HEK293 (cell line): ENCODE results near the gene DNMT3A.

Experiments
- CTCF ChIA-PET: fragments of 350-600 bp; formaldehyde crosslinking; extraction: SDS; loops from one replicate; lab custom pipeline; 2021; ENCODE audit warnings: antibody characterized with exemption; lab: Yijun Ruan, JAX
- POLR2A ChIA-PET: fragments of 300-600 bp; formaldehyde crosslinking; extraction: SDS; loops from one replicate; lab custom pipeline; 2020; ENCODE audit warnings: antibody characterized with exemption, inconsistent platforms; lab: Yijun Ruan, JAX
- H3K27ac ChIP-seq: fragments of 200-500 bp; sonication (Bioruptor generic); 2 replicates; pipeline ENCODE4 v1.5.1; 2014; ENCODE audit warnings: low read depth, low read length, control low read depth, inconsistent platforms; ENCODE audit errors: extremely low read depth
- H3K36me3 ChIP-seq, 2 experiments: fragments of 200-500 bp in 1 of 2; sonication (Bioruptor generic) in 1 of 2; 1 replicate in 1 of 2; 2 replicates in 1 of 2; pipeline ENCODE4 v1.5.1; 2014 to 2017; ENCODE audit warnings: inconsistent platforms in 2 of 2, low read length in 2 of 2; ENCODE audit not compliant: control insufficient read depth in 2 of 2, insufficient read depth in 1 of 2
- H3K4me1 ChIP-seq: fragments of 200-500 bp; sonication (Bioruptor generic); 2 replicates; pipeline ENCODE4 v1.5.1; 2014; ENCODE audit warnings: mild to moderate bottlenecking, low read length, inconsistent platforms; ENCODE audit not compliant: control insufficient read depth, insufficient read depth
- H3K4me3 ChIP-seq: 2 replicates; pipeline ENCODE4 v1.5.1; 2011; ENCODE audit warnings: low read depth, mild to moderate bottlenecking, control low read depth, low read length, moderate library complexity
- H3K9me3 ChIP-seq: fragments of 200-500 bp; sonication (Bioruptor generic); 2 replicates; pipeline ENCODE4 v1.5.1; 2014; ENCODE audit warnings: low read depth, low read length, inconsistent platforms; ENCODE audit not compliant: control insufficient read depth, insufficient read depth
- ATF2 ChIP-seq: fragments of 450-650 bp; formaldehyde crosslinking; IDR thresholded peaks from 2 replicates; pipeline ENCODE4 v1.5.1; 2016; ENCODE audit warnings: missing biosample characterization, missing genetic modification characterization, low read depth
- FEZF1 ChIP-seq: fragments of 450-650 bp; formaldehyde crosslinking; IDR thresholded peaks from 2 replicates; pipeline ENCODE4 v1.5.1; 2016; ENCODE audit warnings: missing biosample characterization, missing genetic modification characterization
- GLIS1 ChIP-seq: fragments of 450-650 bp; formaldehyde crosslinking; IDR thresholded peaks from 2 replicates; pipeline ENCODE4 v1.5.1; 2016; ENCODE audit warnings: missing biosample characterization, missing genetic modification characterization
- PRDM10 ChIP-seq: fragments of 450-650 bp; formaldehyde crosslinking; IDR thresholded peaks from 2 replicates; pipeline ENCODE4 v1.5.1; 2016; ENCODE audit warnings: missing biosample characterization, missing genetic modification characterization
- RBAK ChIP-seq: fragments of 450-650 bp; formaldehyde crosslinking; IDR thresholded peaks from 2 replicates; pipeline ENCODE4 v1.5.1; 2016; ENCODE audit warnings: missing biosample characterization, missing genetic modification characterization
- SCRT2 ChIP-seq: fragments of 450-650 bp; formaldehyde crosslinking; IDR thresholded peaks from 2 replicates; pipeline ENCODE4 v1.5.1; 2016; ENCODE audit warnings: missing biosample characterization, missing genetic modification characterization
- SP2 ChIP-seq: fragments of 450-650 bp; formaldehyde crosslinking; IDR thresholded peaks from 2 replicates; pipeline ENCODE4 v1.5.1; 2016; ENCODE audit warnings: missing biosample characterization, missing genetic modification characterization
- YY2 ChIP-seq: fragments of 450-650 bp; formaldehyde crosslinking; IDR thresholded peaks from 2 replicates; pipeline ENCODE4 v1.5.1; 2016; ENCODE audit warnings: missing biosample characterization, missing genetic modification characterization
- ZNF10 ChIP-seq: fragments of 450-650 bp; formaldehyde crosslinking; IDR thresholded peaks from 2 replicates; pipeline ENCODE4 v1.5.1; 2017; ENCODE audit warnings: missing biosample characterization, missing genetic modification characterization
- ZNF169 ChIP-seq: fragments of 450-650 bp; formaldehyde crosslinking; IDR thresholded peaks from 2 replicates; pipeline ENCODE4 v1.5.1; 2016; ENCODE audit warnings: missing biosample characterization, missing genetic modification characterization
- ZNF214 ChIP-seq: fragments of 450-650 bp; formaldehyde crosslinking; IDR thresholded peaks from 2 replicates; pipeline ENCODE4 v1.5.1; 2017; ENCODE audit warnings: missing biosample characterization, mild to moderate bottlenecking, missing genetic modification characterization, borderline replicate concordance
- ZNF223 ChIP-seq: fragments of 450-650 bp; formaldehyde crosslinking; IDR thresholded peaks from 2 replicates; pipeline ENCODE4 v1.5.1; 2016; ENCODE audit warnings: missing biosample characterization, missing genetic modification characterization
- ZNF248 ChIP-seq: fragments of 450-650 bp; formaldehyde crosslinking; IDR thresholded peaks from 2 replicates; pipeline ENCODE4 v1.5.1; 2017; ENCODE audit warnings: missing biosample characterization, missing genetic modification characterization
- ZNF280C ChIP-seq: fragments of 450-650 bp; formaldehyde crosslinking; IDR thresholded peaks from 2 replicates; pipeline ENCODE4 v1.5.1; 2016; ENCODE audit warnings: missing biosample characterization, missing genetic modification characterization
- ZNF426 ChIP-seq: fragments of 450-650 bp; formaldehyde crosslinking; IDR thresholded peaks from 2 replicates; pipeline ENCODE4 v1.5.1; 2017; ENCODE audit warnings: missing biosample characterization, missing genetic modification characterization, mild to moderate bottlenecking, inconsistent platforms, moderate library complexity
- ZNF544 ChIP-seq: fragments of 450-650 bp; formaldehyde crosslinking; IDR thresholded peaks from 2 replicates; pipeline ENCODE4 v1.5.0; 2017; ENCODE audit warnings: missing biosample characterization, missing genetic modification characterization
- ZNF549 ChIP-seq: fragments of 450-650 bp; IDR thresholded peaks from 2 replicates; pipeline ENCODE4 v1.5.1; 2018; ENCODE audit warnings: missing biosample characterization, missing genetic modification characterization, mild to moderate bottlenecking, inconsistent platforms, moderate library complexity
- ZNF600 ChIP-seq: fragments of 450-650 bp; formaldehyde crosslinking; IDR thresholded peaks from 2 replicates; pipeline ENCODE4 v1.5.1; 2016; ENCODE audit warnings: missing biosample characterization, missing genetic modification characterization
- ZNF664 ChIP-seq: fragments of 450-650 bp; formaldehyde crosslinking; IDR thresholded peaks from 2 replicates; pipeline ENCODE4 v1.5.1; 2016; ENCODE audit warnings: missing biosample characterization, missing genetic modification characterization
- ZNF837 ChIP-seq: fragments of 450-650 bp; formaldehyde crosslinking; IDR thresholded peaks from 2 replicates; pipeline ENCODE4 v1.5.1; 2016; ENCODE audit warnings: missing biosample characterization, missing genetic modification characterization

The DNMT3A gene

GRCh38 chr2:25387876-25388449 is 46.2 kb upstream of the DNMT3A start:
- Histone ChIP-seq H3K9me3 (no peaks in the 10 kb centered on the region), H3K4me3 (no peak overlapping the region), H3K36me3 (peaks cover 0 to 4% of the 10 kb centered on the region in 2 experiments; a peak in 1 of 3 replicates), H3K27ac (no peak overlapping the region), H3K4me1 (no peaks in the 10 kb centered on the region)
- ChIA-PET CTCF (interaction anchor here (1.2 kb wide), 1 partner anchor 11 kb away, joined by 4 read pairs; no protein-coding TSS in a partner anchor), POLR2A (no interaction called here)
- no peak for TF ChIP-seq GLIS1
- no peak for TF ChIP-seq ZNF837
- TF ChIP-seq ZNF10 (tag by site-specific recombination) = no peak
- TF ChIP-seq ZNF223 (tag by site-specific recombination) = no peak
- no peak for TF ChIP-seq SP2 (tag by site-specific recombination)
- TF ChIP-seq ZNF169 = no peak
- no peak for TF ChIP-seq YY2
- TF ChIP-seq ZNF214 (tag by site-specific recombination) = no peak
- no peak for TF ChIP-seq ZNF248

GRCh38 chr2:25386971-25387875 is 45.5 kb upstream of the DNMT3A start:
- H3K4me3 ChIP-seq = no peak overlapping the region

More at GRCh38 chr2:25386971-25387875, 45.5 kb upstream of the DNMT3A start:
- ChIA-PET POLR2A (no interaction called here), CTCF (interaction anchor here (1.2 to 3.4 kb wide), 2 partner anchors 10 to 11 kb away, joined by 4 to 14 read pairs; no protein-coding TSS in a partner anchor)
- TF ChIP-seq ZNF280C (tag by site-specific recombination) (no peak), ATF2 (tag by site-specific recombination) (no peak), ZNF549 (tag by site-specific recombination) (no peak), ZNF600 (tag by site-specific recombination) (no peak), ZNF426 (no peak), RBAK (tag by site-specific recombination) (no peak), PRDM10 (tag by site-specific recombination) (no peak), ZNF664 (tag by site-specific recombination) (no peak), ZNF544 (tag by site-specific recombination) (no peak), SCRT2 (tag by site-specific recombination) (no peak), FEZF1 (no peak)
- H3K36me3 ChIP-seq = peaks cover 0 to 4% of the 10 kb centered on the region in 2 experiments; a peak in 1 of 3 replicates
- H3K9me3 ChIP-seq = no peaks in the 10 kb centered on the region
- H3K27ac ChIP-seq = no peak overlapping the region
- H3K4me1 ChIP-seq = no peaks in the 10 kb centered on the region
